Trophoblast cell (in vitro differentiated cells and primary cell): ENCODE results near the gene DDIT3.

Experiments
- DNase-seq, 2 donors: peaks; one replicate each; pipeline ENCODE4 v3.0.0-alpha.2; 2016
- H2AFZ ChIP-seq: 2 replicates; pipeline ENCODE4 v1.6.1; 2013; ENCODE audit warnings: low read length, moderate library complexity, mild to moderate bottlenecking; ENCODE audit not compliant: insufficient read depth, poor library complexity
- H2AK5ac ChIP-seq: 2 replicates; pipeline ENCODE4 v1.6.1; 2013; ENCODE audit warnings: mild to moderate bottlenecking, low read length
- H2BK120ac ChIP-seq: 2 replicates; pipeline ENCODE4 v1.6.1; 2013; ENCODE audit warnings: low read length, mild to moderate bottlenecking, moderate library complexity; ENCODE audit not compliant: insufficient read depth, poor library complexity
- H2BK12ac ChIP-seq: 2 replicates; pipeline ENCODE4 v1.6.1; 2013; ENCODE audit warnings: mild to moderate bottlenecking, low read length, moderate library complexity
- H2BK5ac ChIP-seq: 2 replicates; pipeline ENCODE4 v1.6.1; 2013; ENCODE audit warnings: low read length, low read depth, moderate library complexity, mild to moderate bottlenecking; ENCODE audit not compliant: poor library complexity
- H3K14ac ChIP-seq: 2 replicates; pipeline ENCODE4 v1.6.1; 2013; ENCODE audit warnings: mild to moderate bottlenecking, low read length
- H3K18ac ChIP-seq: 2 replicates; pipeline ENCODE4 v1.6.1; 2013; ENCODE audit warnings: mild to moderate bottlenecking, low read length
- H3K23ac ChIP-seq: 2 replicates; pipeline ENCODE4 v1.6.1; 2013; ENCODE audit warnings: low read length
- H3K27ac ChIP-seq: 2 replicates; pipeline ENCODE4 v1.5.1; 2013; ENCODE audit warnings: low read depth, mild to moderate bottlenecking, inconsistent platforms, low read length, moderate library complexity
- H3K27me3 ChIP-seq: 2 replicates; pipeline ENCODE4 v1.6.1; 2013; ENCODE audit warnings: inconsistent platforms, mild to moderate bottlenecking, low read length, moderate library complexity; ENCODE audit not compliant: insufficient read depth
- H3K36me3 ChIP-seq, 2 experiments: 1 replicate in 1 of 2; 2 replicates in 1 of 2; pipeline ENCODE4 v1.6.1; 2013; ENCODE audit warnings: low read length in 2 of 2, mild to moderate bottlenecking in 2 of 2, moderate library complexity in 1 of 2; ENCODE audit not compliant: insufficient read depth in 2 of 2, control insufficient read depth in 1 of 2
- H3K4ac ChIP-seq: 2 replicates; pipeline ENCODE4 v1.6.1; 2013; ENCODE audit warnings: low read depth, mild to moderate bottlenecking, low read length, moderate library complexity
- H3K4me1 ChIP-seq, 2 experiments: 1 replicate in 1 of 2; 2 replicates in 1 of 2; pipeline ENCODE4 v1.6.1; 2013; ENCODE audit warnings: low read length in 2 of 2, mild to moderate bottlenecking in 2 of 2, moderate library complexity in 1 of 2; ENCODE audit not compliant: insufficient read depth in 2 of 2, control insufficient read depth in 1 of 2
- H3K4me2 ChIP-seq: 2 replicates; pipeline ENCODE4 v1.6.1; 2013; ENCODE audit warnings: inconsistent platforms, mild to moderate bottlenecking, low read length, moderate library complexity
- H3K4me3 ChIP-seq: 2 replicates; pipeline ENCODE4 v1.5.1; 2013; ENCODE audit warnings: mild to moderate bottlenecking, low read depth, low read length, inconsistent platforms
- H3K79me1 ChIP-seq: one replicate; pipeline ENCODE4 v1.6.1; 2013; ENCODE audit warnings: low read length
- H3K79me2 ChIP-seq: 2 replicates; pipeline ENCODE4 v1.6.1; 2013; ENCODE audit warnings: low read length, mild to moderate bottlenecking; ENCODE audit not compliant: control insufficient read depth, insufficient read depth, poor library complexity
- H3K9ac ChIP-seq: 2 replicates; pipeline ENCODE4 v1.6.1; 2013; ENCODE audit warnings: mild to moderate bottlenecking, low read length
- H3K9me3 ChIP-seq: 2 replicates; pipeline ENCODE4 v1.6.1; 2013; ENCODE audit warnings: low read depth, mild to moderate bottlenecking, control low read depth, inconsistent platforms, low read length; ENCODE audit not compliant: insufficient read depth
- H4K12ac ChIP-seq: 2 replicates; pipeline ENCODE4 v1.6.1; 2013; ENCODE audit warnings: low read depth, mild to moderate bottlenecking, low read length, moderate library complexity
- H4K8ac ChIP-seq: 2 replicates; pipeline ENCODE4 v1.6.1; 2013; ENCODE audit warnings: low read depth, mild to moderate bottlenecking, low read length, moderate library complexity
- H4K91ac ChIP-seq: one replicate; pipeline ENCODE4 v1.6.1; 2013; ENCODE audit warnings: low read depth, mild to moderate bottlenecking, low read length, moderate library complexity
- WGBS: extraction: QIAGEN DNeasy Blood & Tissue Kit; methylation state at CpG from one replicate; pipeline ENCODE4 v1.1.7; 2013; ENCODE audit warnings: missing lambda C conversion rate; ENCODE audit not compliant: insufficient read length, insufficient coverage; ENCODE audit errors: extremely low coverage; 5-methylcytosine and 5-hydroxymethylcytosine counted together

DDIT3 gene

GRCh38 chr12:57483466-57483865 is 36.8 kb downstream of the DDIT3 start:
- H2AK5ac ChIP-seq = no peak overlapping the region
- no peaks in the 10 kb centered on the region for H3K9me3 ChIP-seq
- WGBS = no CpG with 5 or more reads among the region's 5 CpGs
- H3K4me3 ChIP-seq = no peak overlapping the region
- H2AFZ ChIP-seq = no peak overlapping the region
- H2BK5ac ChIP-seq = no peak overlapping the region
- no peak overlapping the region for H3K23ac ChIP-seq
- H3K27ac ChIP-seq = no peak overlapping the region
- no peak overlapping the region for H2BK120ac ChIP-seq
- H3K14ac ChIP-seq = no peak overlapping the region
- H3K18ac ChIP-seq = no peak overlapping the region
- no peak overlapping the region for H3K4ac ChIP-seq
- no peak overlapping the region for H4K12ac ChIP-seq
- no peak overlapping the region for H4K91ac ChIP-seq
- H3K79me1 ChIP-seq = peaks cover 3% of the 10 kb centered on the region
- H3K9ac ChIP-seq = no peak overlapping the region
- no peaks in the 10 kb centered on the region for H3K27me3 ChIP-seq
- H2BK12ac ChIP-seq = no peak overlapping the region
- no peak overlapping the region for H3K4me2 ChIP-seq
- H4K8ac ChIP-seq = no peak overlapping the region
- peaks cover 3 to 4% of the 10 kb centered on the region in 2 experiments for H3K4me1 ChIP-seq
- peaks cover 5% of the 10 kb centered on the region for H3K79me2 ChIP-seq
- DNase-seq = peak; percentile 87 to 94
- H3K36me3 ChIP-seq = no peaks in the 10 kb centered on the region

GRCh38 chr12:57481671-57482070 is 38.6 kb downstream of the DDIT3 start:
- Histone ChIP-seq H3K4me3 (no peak overlapping the region), H4K8ac (no peak overlapping the region), H3K27me3 (peaks cover 1% of the 10 kb centered on the region), H3K36me3 (no peaks in the 10 kb centered on the region), H3K79me2 (no peaks in the 10 kb centered on the region), H3K4ac (no peak overlapping the region), H3K9ac (no peak overlapping the region), H2AK5ac (no peak overlapping the region), H3K9me3 (no peaks in the 10 kb centered on the region), H3K79me1 (no peaks in the 10 kb centered on the region), H2BK5ac (no peak overlapping the region), H3K4me2 (no peak overlapping the region), H3K23ac (no peak overlapping the region), H2BK12ac (no peak overlapping the region), H3K27ac (no peak overlapping the region), H4K12ac (no peak overlapping the region), H4K91ac (no peak overlapping the region), H3K14ac (no peak overlapping the region), H3K4me1 (peaks cover 3 to 4% of the 10 kb centered on the region in 2 experiments), H2BK120ac (no peak overlapping the region), H2AFZ (no peak overlapping the region), H3K18ac (no peak overlapping the region)
- WGBS = no CpG with 5 or more reads among the region's 1 CpG
- no peak for DNase-seq

GRCh38 chr12:57479376-57480115 is 40.8 kb downstream of the DDIT3 start, which contains the start of gene ARHGAP9:
Gene ARHGAP9, minus strand, starts transcription at chr12:57479866. Its CDS starts 460 bp downstream, at chr12:57479406.
- Histone ChIP-seq H3K14ac (no peak within 1 kb of the TSS), H2BK12ac (no peak within 1 kb of the TSS), H3K4me3 (no peak within 1 kb of the TSS), H3K4ac (no peak within 1 kb of the TSS), H2BK5ac (no peak within 1 kb of the TSS), H3K18ac (no peak within 1 kb of the TSS), H3K27ac (no peak within 1 kb of the TSS), H3K9me3 (no peaks in the 10 kb centered on the region), H2AFZ (no peak within 1 kb of the TSS), H3K9ac (no peak within 1 kb of the TSS), H4K8ac (no peak within 1 kb of the TSS), H2BK120ac (no peak within 1 kb of the TSS), H3K79me1 (no peaks in the 10 kb centered on the region), H3K36me3 (no peaks in the 10 kb centered on the region), H3K27me3 (peaks cover 22% of the 10 kb centered on the region), H4K12ac (no peak within 1 kb of the TSS), H3K4me2 (no peak within 1 kb of the TSS), H3K23ac (no peak within 1 kb of the TSS), H4K91ac (no peak within 1 kb of the TSS), H3K79me2 (no peaks in the 10 kb centered on the region), H3K4me1 (peaks cover 11 to 13% of the 10 kb centered on the region in 2 experiments), H2AK5ac (no peak within 1 kb of the TSS)
- no peak for DNase-seq
- no CpG with 5 or more reads among the region's 6 CpGs for WGBS

- Histone ChIP-seq H3K9me3 (no peaks in the 10 kb centered on the region), H3K27ac (no peak overlapping the region), H3K18ac (no peak overlapping the region), H3K79me2 (no peaks in the 10 kb centered on the region), H2AFZ (no peak overlapping the region), H2BK5ac (no peak overlapping the region), H2BK120ac (no peak overlapping the region), H3K4ac (no peak overlapping the region), H3K4me1 (peaks cover 11 to 13% of the 10 kb centered on the region in 2 experiments), H2AK5ac (no peak overlapping the region), H2BK12ac (no peak overlapping the region), H3K14ac (no peak overlapping the region), H4K12ac (no peak overlapping the region), H3K9ac (no peak overlapping the region), H3K36me3 (no peaks in the 10 kb centered on the region), H3K79me1 (no peaks in the 10 kb centered on the region), H4K91ac (no peak overlapping the region), H3K4me2 (no peak overlapping the region), H3K4me3 (no peak overlapping the region), H4K8ac (no peak overlapping the region), H3K23ac (no peak overlapping the region), H3K27me3 (peaks cover 28% of the 10 kb centered on the region)
- WGBS = no CpG with 5 or more reads among the region's 10 CpGs
- no peak for DNase-seq
These were observed 41.3 kb downstream of the DDIT3 start for GRCh38 chr12:57479043-57479375.
